Osteoblast (primary cell): Measurements from ENCODE around the gene ITGB2. TPM values are rescaled to one million over a fixed set of nuclear protein-coding genes. Genes with fewer than 3 reads are reported as not detected.

ENCODE experiments used
- DNase-seq: peaks from one replicate; pipeline ENCODE4 v3.0.0; 2011; ENCODE audit warnings: low spot score, mixed read lengths; ENCODE audit not compliant: insufficient read length; ENCODE audit errors: missing footprints
- H2AFZ ChIP-seq: 2 replicates; pipeline ENCODE4 v1.6.0; 2011; ENCODE audit warnings: mild to moderate bottlenecking, low read length
- H3K27ac ChIP-seq: 2 replicates; pipeline ENCODE4 v1.5.1; 2011; ENCODE audit warnings: mild to moderate bottlenecking, low read depth, low read length, moderate library complexity
- H3K27me3 ChIP-seq: 2 replicates; pipeline ENCODE4 v1.6.0; 2012; ENCODE audit warnings: mild to moderate bottlenecking, control low read depth, inconsistent platforms, low read length, moderate library complexity; ENCODE audit not compliant: insufficient read depth
- H3K36me3 ChIP-seq: 2 replicates; pipeline ENCODE4 v1.5.1; 2011; ENCODE audit warnings: mild to moderate bottlenecking, low read length, control low read depth, moderate library complexity; ENCODE audit not compliant: insufficient read depth
- H3K4me1 ChIP-seq: 2 replicates; pipeline ENCODE4 v1.5.1; 2011; ENCODE audit warnings: mild to moderate bottlenecking, low read length, control low read depth, moderate library complexity; ENCODE audit not compliant: insufficient read depth
- H3K4me2 ChIP-seq: 2 replicates; pipeline ENCODE4 v1.6.0; 2011; ENCODE audit warnings: mild to moderate bottlenecking, low read length; ENCODE audit not compliant: insufficient read depth
- H3K4me3 ChIP-seq: fragments of 200-600 bp; sonication (generic); 3 replicates; pipeline ENCODE4 v1.5.1; 2012; ENCODE audit warnings: mild to moderate bottlenecking, low read length, inconsistent platforms; ENCODE audit not compliant: insufficient read depth
- H3K79me2 ChIP-seq: 2 replicates; pipeline ENCODE4 v1.6.0; 2012; ENCODE audit warnings: mild to moderate bottlenecking, low read length, control low read depth, inconsistent platforms; ENCODE audit not compliant: insufficient read depth
- H3K9me3 ChIP-seq: 2 replicates; pipeline ENCODE4 v1.5.1; 2011; ENCODE audit warnings: low read depth, low read length, control low read depth
- H4K20me1 ChIP-seq: 2 replicates; pipeline ENCODE4 v1.6.0; 2012; ENCODE audit warnings: mild to moderate bottlenecking, low read length, control low read depth; ENCODE audit not compliant: insufficient read depth
- total RNA-seq: library from RNA; depleted of rRNA; stranded (reverse); fragments of >200 nt; gene quantifications from 2 replicates; pipeline ENCODE4 v1.2.3, GENCODE V29; 2012
- TF ChIP-seq, protein P1 (sequence below): IDR thresholded peaks from 2 replicates; pipeline ENCODE4 v1.5.1; 2011; ENCODE audit warnings: mild to moderate bottlenecking, low read depth, low read length, moderate library complexity; ENCODE audit errors: extremely low read depth

The ITGB2 gene
- total RNA-seq, 1 donor, result 15.2 TPM

DNA sequence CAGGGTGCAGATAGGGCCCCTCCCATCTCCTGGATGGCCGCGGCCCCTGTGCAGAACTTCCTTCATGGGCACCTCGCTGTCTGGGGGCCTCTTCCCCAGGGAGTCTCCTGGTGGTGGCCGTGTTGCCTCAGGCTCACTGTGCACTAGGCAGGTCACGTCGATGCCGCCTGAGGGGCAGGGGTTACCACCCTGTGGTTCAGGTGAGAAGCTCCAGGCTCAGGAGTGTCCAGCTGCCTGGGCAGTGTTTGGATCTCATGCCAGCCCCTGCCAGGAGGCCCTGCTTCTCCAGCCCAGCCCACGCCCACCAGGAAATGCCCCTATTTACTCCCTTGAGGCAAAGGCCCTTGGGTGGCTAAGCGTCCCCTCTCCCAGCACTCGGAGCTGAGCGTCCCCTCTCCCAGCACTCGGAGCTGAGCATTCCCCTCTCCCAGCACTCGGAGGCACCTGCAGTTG is 2.1 kb downstream of the ITGB2 start:
- Histone ChIP-seq H3K36me3 (no peaks in the 10 kb centered on the region), H3K27ac (no peak overlapping the region), H4K20me1 (no peaks in the 10 kb centered on the region), H2AFZ (no peak overlapping the region), H3K27me3 (no peaks in the 10 kb centered on the region), H3K4me2 (no peak overlapping the region), H3K79me2 (no peaks in the 10 kb centered on the region), H3K4me1 (no peaks in the 10 kb centered on the region), H3K9me3 (no peaks in the 10 kb centered on the region), H3K4me3 (no peak overlapping the region)
- DNase-seq, result no peak
- TF ChIP-seq, protein P1, sequence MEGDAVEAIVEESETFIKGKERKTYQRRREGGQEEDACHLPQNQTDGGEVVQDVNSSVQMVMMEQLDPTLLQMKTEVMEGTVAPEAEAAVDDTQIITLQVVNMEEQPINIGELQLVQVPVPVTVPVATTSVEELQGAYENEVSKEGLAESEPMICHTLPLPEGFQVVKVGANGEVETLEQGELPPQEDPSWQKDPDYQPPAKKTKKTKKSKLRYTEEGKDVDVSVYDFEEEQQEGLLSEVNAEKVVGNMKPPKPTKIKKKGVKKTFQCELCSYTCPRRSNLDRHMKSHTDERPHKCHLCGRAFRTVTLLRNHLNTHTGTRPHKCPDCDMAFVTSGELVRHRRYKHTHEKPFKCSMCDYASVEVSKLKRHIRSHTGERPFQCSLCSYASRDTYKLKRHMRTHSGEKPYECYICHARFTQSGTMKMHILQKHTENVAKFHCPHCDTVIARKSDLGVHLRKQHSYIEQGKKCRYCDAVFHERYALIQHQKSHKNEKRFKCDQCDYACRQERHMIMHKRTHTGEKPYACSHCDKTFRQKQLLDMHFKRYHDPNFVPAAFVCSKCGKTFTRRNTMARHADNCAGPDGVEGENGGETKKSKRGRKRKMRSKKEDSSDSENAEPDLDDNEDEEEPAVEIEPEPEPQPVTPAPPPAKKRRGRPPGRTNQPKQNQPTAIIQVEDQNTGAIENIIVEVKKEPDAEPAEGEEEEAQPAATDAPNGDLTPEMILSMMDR, result no peak

- Histone ChIP-seq H3K4me3 (no peak overlapping the region), H3K4me2 (no peak overlapping the region), H3K9me3 (no peaks in the 10 kb centered on the region), H3K27ac (no peak overlapping the region), H3K79me2 (no peaks in the 10 kb centered on the region), H2AFZ (no peak overlapping the region), H4K20me1 (no peaks in the 10 kb centered on the region), H3K36me3 (no peaks in the 10 kb centered on the region), H3K27me3 (no peaks in the 10 kb centered on the region), H3K4me1 (no peaks in the 10 kb centered on the region)
- DNase-seq, result no peak
- TF ChIP-seq, protein P1, result no peak
These were observed 2.6 kb downstream of the ITGB2 start for GRCh38 chr21:44918107-44918470.

DNA sequence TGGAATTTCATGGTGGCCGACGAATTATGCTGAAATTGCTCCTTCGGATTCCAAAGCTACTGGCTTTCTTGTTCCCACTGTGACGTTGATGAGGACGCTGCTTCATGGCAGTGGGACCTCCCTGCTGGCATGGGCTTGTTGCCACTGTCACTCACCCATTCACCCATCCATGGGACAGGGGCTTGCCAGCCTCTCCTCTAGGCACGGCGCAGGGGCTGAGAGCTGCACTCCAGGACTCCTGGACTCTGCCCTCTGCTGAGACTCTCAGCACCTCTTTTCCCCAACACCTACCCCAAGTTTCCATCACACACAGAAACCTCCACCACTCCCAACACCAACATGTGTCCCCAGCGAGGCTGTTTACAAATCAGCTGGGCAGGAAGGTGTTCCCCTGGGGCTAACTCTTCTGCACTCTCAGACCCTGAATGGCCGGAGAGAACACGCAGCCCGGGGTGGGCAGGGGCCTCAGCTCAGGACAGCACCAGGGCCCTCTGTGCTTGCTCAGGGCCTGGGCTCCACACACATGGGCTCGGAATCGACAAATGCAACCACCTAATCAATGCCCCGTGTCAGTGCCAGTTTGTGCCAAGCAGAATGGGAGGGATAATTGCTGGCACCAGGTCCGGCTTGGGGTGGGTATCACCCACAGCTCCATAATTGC is 3.1 kb downstream of the ITGB2 start:
- Histone ChIP-seq H3K79me2 (no peaks in the 10 kb centered on the region), H3K36me3 (no peaks in the 10 kb centered on the region), H3K27ac (no peak overlapping the region), H3K4me1 (no peaks in the 10 kb centered on the region), H3K27me3 (no peaks in the 10 kb centered on the region), H3K4me3 (no peak overlapping the region), H2AFZ (no peak overlapping the region), H3K9me3 (no peaks in the 10 kb centered on the region), H4K20me1 (no peaks in the 10 kb centered on the region), H3K4me2 (no peak overlapping the region)
- TF ChIP-seq, protein P1, result no peak
- DNase-seq, result no peak

DNA sequence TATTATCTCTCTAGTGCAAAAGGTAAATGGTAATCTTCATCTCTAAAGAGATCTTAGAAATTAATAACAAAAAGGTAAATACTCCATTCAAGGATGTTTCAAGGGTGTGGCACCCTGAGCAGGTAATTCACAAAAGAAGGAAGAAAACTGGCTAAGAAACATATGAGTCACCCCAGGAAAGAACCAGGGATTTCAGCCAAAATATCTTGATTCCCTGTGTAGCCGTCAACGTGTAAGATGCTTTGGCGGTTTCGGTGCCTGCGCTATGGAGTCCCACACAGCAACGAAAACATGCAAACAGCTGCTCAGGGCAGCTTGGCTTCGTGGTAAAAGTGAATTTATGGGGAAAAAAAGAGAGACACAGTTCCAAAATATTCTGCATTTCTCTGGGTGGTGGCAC is 3.7 kb downstream of the ITGB2 start:
- no peak overlapping the region for H3K27ac ChIP-seq
- TF ChIP-seq, protein P1, result no peak
- H4K20me1 ChIP-seq, result no peaks in the 10 kb centered on the region
- no peaks in the 10 kb centered on the region for H3K79me2 ChIP-seq
- H3K27me3 ChIP-seq, result no peaks in the 10 kb centered on the region
- no peak for DNase-seq
- H3K36me3 ChIP-seq, result no peaks in the 10 kb centered on the region
- no peak overlapping the region for H3K4me2 ChIP-seq
- no peaks in the 10 kb centered on the region for H3K4me1 ChIP-seq
- H2AFZ ChIP-seq, result no peak overlapping the region
- no peak overlapping the region for H3K4me3 ChIP-seq
- H3K9me3 ChIP-seq, result no peaks in the 10 kb centered on the region
